A549 treated with DMSO at 1 μM for 4 hours (cell line): Measurements from ENCODE around the gene ACVR2B. TPM values are rescaled to one million over a fixed set of nuclear protein-coding genes. Genes with fewer than 3 reads are reported as not detected.

Experiments used
- total RNA-seq: library from RNA; stranded (reverse); fragments of 200-300 nt; extraction: Qiagen RNA extraction; gene quantifications from 5 replicates; pipeline ENCODE4 v1.2.3, GENCODE V29; 2022; ENCODE audit warnings: low read depth

The ACVR2B gene
- 2.1 to 3.4 TPM (median 2.6 TPM) in 5 replicates for total RNA-seq

GRCh38 chr3:38453075-38453912 is at the start of gene ACVR2B:
ACVR2B (plus strand) TSS chr3:38453890; CDS start chr3:38454323, 433 bp downstream.

GRCh38 chr3:38496131-38496910 is 42.6 kb downstream of the ACVR2B start, which contains the start of gene EXOG:
EXOG (plus strand) TSS chr3:38496340; CDS start chr3:38496368, 28 bp downstream.

Other genes starting within 250 kb of the ACVR2B start
- 0.05 to 0.09 TPM in 2 of 5 replicates, not detected in the others for gene SLC22A13, start 188.1 kb upstream of the ACVR2B start, total RNA-seq
- gene SLC22A14, start 171.6 kb upstream of the ACVR2B start, total RNA-seq, result 0.07 to 0.19 TPM (median 0.08 TPM) in 3 of 5 replicates, not detected in the others
- gene XYLB, start 107.1 kb upstream of the ACVR2B start, total RNA-seq, result 3.0 to 5.7 TPM (median 4.9 TPM) in 5 replicates
- 10.6 to 14.8 TPM (median 11.2 TPM) in 5 replicates for gene EXOG, start 42.5 kb downstream of the ACVR2B start, total RNA-seq
- gene SCN5A, start 195.8 kb downstream of the ACVR2B start, total RNA-seq, result 0.57 to 1.3 TPM (median 0.92 TPM) in 5 replicates